ENCODE results near the gene MRPL51. TPM values are rescaled to one million over a fixed set of nuclear protein-coding genes. Genes with fewer than 3 reads are reported as not detected.

The MRPL51 gene
- total and polyA plus RNA-seq, 2 donors (not counting 3 experiments of a cell fraction or from before 2014, with no cell fraction given) = 147 to 273 TPM

- dilution Hi-C loops (cut with MboI; ENCODE audit: extremely low pct_ligation_motif_present, low sequenced_read_pairs) = no loop called here
- no TSS peak for BruUV-seq (replicated peaks)
Observed at GRCh38 chr12:6469609-6470374, 23.3 kb downstream of the MRPL51 start.

More at GRCh38 chr12:6469609-6470374, 23.3 kb downstream of the MRPL51 start:
- H3K4me1 ChIP-seq (ENCODE audit: control insufficient read depth, extremely low read depth, insufficient read depth, low read length) = peaks cover 16% of the 10 kb centered on the region
- peaks cover 0 to 4% of the 10 kb centered on the region in 2 experiments for H3K36me3 ChIP-seq (ENCODE audit: control insufficient read depth in 2 of 2, extremely low read depth in 1 of 2, insufficient read depth in 2 of 2, low read length in 2 of 2)
- POLR2A ChIA-PET = interaction anchor here (0.6 to 2.8 kb wide), 22 partner anchors 9 to 259 kb away, joined by 3 to 25 read pairs (median 5); partner anchors contain the start of genes GAPDH, LTBR, MRPL51 and TAPBPL
- FAIRE-seq (peak; percentile 33), DNase-seq (ENCODE audit: low read depth, low spot score) (no peak)
- peak overlapping the region; percentile 70 for H3K9ac ChIP-seq (replicated peaks; ENCODE audit: extremely low read depth, insufficient read depth, low read length)
- CTCF ChIA-PET = interaction anchor here (0.8 to 5.2 kb wide), 7 partner anchors 11 to 147 kb away, joined by 3 to 33 read pairs (median 7); partner anchors contain the start of genes GAPDH and MRPL51
- H3K9me1 ChIP-seq (replicated peaks; ENCODE audit: control insufficient read depth, extremely low read depth, insufficient read depth, low read length) = no peaks in the 10 kb centered on the region
- H3K9me3 ChIP-seq (replicated peaks; ENCODE audit: control insufficient read depth, insufficient read depth, low read length) = no peaks in the 10 kb centered on the region
- no peaks in the 10 kb centered on the region for H4K20me1 ChIP-seq (replicated peaks; ENCODE audit: control insufficient read depth, extremely low read depth, insufficient read depth, low read length)
- intact Hi-C loops (cut with micrococcal nuclease) = loop anchor here (1.0 to 5.0 kb wide), 4 partner anchors 12 to 147 kb away; partner anchors contain the start of gene NCAPD2
- H3K4me3 ChIP-seq (replicated peaks in 1 of 3; ENCODE audit: insufficient read depth in 1 of 3, low read depth in 1 of 3, low read length in 3 of 3) = peak overlapping the region; percentile 67 to 84 (median 71)
- H3K27me3 ChIP-seq (ENCODE audit: control insufficient read depth in 2 of 2, insufficient read depth in 2 of 2, low read length in 2 of 2) = peaks cover 0 to 5% of the 10 kb centered on the region in 2 experiments
- H3K79me2 ChIP-seq (ENCODE audit: control insufficient read depth, insufficient read depth, low read length) = peaks cover 2% of the 10 kb centered on the region
- peak overlapping the region; percentile 48 for H3K4me2 ChIP-seq (ENCODE audit: insufficient read depth, low read length)
- no peak overlapping the region for H3K27ac ChIP-seq (ENCODE audit: insufficient read depth, low read depth, low read length)
- H2AFZ ChIP-seq (ENCODE audit: low read depth, low read length) = peak overlapping the region; percentile 94
- TF ChIP-seq FOS (IDR thresholded peaks at IDR 0.05; ENCODE audit: borderline replicate concordance, insufficient read depth, low read length) (no peak), POLR2AphosphoS5 (IDR thresholded peaks at IDR 0.05; ENCODE audit: insufficient read depth, low read depth, low read length) (no peak), POLR2A (IDR thresholded peaks at IDR 0.05; ENCODE audit: low read depth, low read length) (no peak), EZH2 (IDR thresholded peaks at IDR 0.05; ENCODE audit: borderline replicate concordance, low read depth, low read length, severe bottlenecking) (no peak), JUN (IDR thresholded peaks at IDR 0.05; ENCODE audit: borderline replicate concordance, insufficient read depth, insufficient read length, low read depth) (no peak)
- TF ChIP-seq, protein P1, sequence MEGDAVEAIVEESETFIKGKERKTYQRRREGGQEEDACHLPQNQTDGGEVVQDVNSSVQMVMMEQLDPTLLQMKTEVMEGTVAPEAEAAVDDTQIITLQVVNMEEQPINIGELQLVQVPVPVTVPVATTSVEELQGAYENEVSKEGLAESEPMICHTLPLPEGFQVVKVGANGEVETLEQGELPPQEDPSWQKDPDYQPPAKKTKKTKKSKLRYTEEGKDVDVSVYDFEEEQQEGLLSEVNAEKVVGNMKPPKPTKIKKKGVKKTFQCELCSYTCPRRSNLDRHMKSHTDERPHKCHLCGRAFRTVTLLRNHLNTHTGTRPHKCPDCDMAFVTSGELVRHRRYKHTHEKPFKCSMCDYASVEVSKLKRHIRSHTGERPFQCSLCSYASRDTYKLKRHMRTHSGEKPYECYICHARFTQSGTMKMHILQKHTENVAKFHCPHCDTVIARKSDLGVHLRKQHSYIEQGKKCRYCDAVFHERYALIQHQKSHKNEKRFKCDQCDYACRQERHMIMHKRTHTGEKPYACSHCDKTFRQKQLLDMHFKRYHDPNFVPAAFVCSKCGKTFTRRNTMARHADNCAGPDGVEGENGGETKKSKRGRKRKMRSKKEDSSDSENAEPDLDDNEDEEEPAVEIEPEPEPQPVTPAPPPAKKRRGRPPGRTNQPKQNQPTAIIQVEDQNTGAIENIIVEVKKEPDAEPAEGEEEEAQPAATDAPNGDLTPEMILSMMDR (IDR thresholded peaks at IDR 0.05; ENCODE audit: extremely low read depth in 1 of 2, insufficient read depth in 1 of 2, low read depth in 1 of 2, low read length in 2 of 2) = no peak

Data from endothelial cell of umbilical vein (primary cell).